IPS DF 6.9 (cell line): ENCODE results near the gene RBL1.

Experiments
- DNase-seq: peaks from one replicate; pipeline ENCODE4 v3.0.0-alpha.2; 2013; ENCODE audit warnings: low read depth, low spot score
- H3K27ac ChIP-seq: one replicate; pipeline ENCODE4 v1.5.1; 2013; ENCODE audit warnings: low read length, control low read depth
- H3K27me3 ChIP-seq: 2 replicates; pipeline ENCODE4 v1.6.1; 2013; ENCODE audit warnings: mild to moderate bottlenecking, low read length; ENCODE audit not compliant: control insufficient read depth, insufficient read depth
- H3K36me3 ChIP-seq: 2 replicates; pipeline ENCODE4 v1.6.1; 2013; ENCODE audit warnings: low read length; ENCODE audit not compliant: control insufficient read depth, insufficient read depth
- H3K4me1 ChIP-seq: 2 replicates; pipeline ENCODE4 v1.6.1; 2013; ENCODE audit warnings: low read length; ENCODE audit not compliant: control insufficient read depth, insufficient read depth
- H3K4me3 ChIP-seq: 2 replicates; pipeline ENCODE4 v1.5.1; 2013; ENCODE audit warnings: mild to moderate bottlenecking, low read length
- H3K9me3 ChIP-seq: 2 replicates; pipeline ENCODE4 v1.6.1; 2013; ENCODE audit warnings: low read length, inconsistent platforms; ENCODE audit not compliant: control insufficient read depth, insufficient read depth
- WGBS: extraction: QIAGEN DNeasy Blood & Tissue Kit; methylation state at CpG from one replicate; pipeline ENCODE4 v1.1.7; 2013; ENCODE audit warnings: mixed read lengths, missing lambda C conversion rate; ENCODE audit not compliant: insufficient read length, insufficient coverage; 5-methylcytosine and 5-hydroxymethylcytosine counted together

The RBL1 gene

GRCh38 chr20:37119356-37120036, 23.7 kb upstream of the RBL1 start:
- Histone ChIP-seq H3K9me3 (no peaks in the 10 kb centered on the region), H3K4me3 (no peak overlapping the region), H3K4me1 (no peaks in the 10 kb centered on the region), H3K27ac (no peak overlapping the region), H3K27me3 (no peaks in the 10 kb centered on the region), H3K36me3 (no peaks in the 10 kb centered on the region)
- no peak for DNase-seq
- WGBS, result no CpG with 5 or more reads among the region's 7 CpGs

GRCh38 chr20:37114012-37114411, 18.2 kb upstream of the RBL1 start:
- DNase-seq, result no peak
- Histone ChIP-seq H3K4me3 (no peak overlapping the region), H3K27ac (no peak overlapping the region), H3K9me3 (no peaks in the 10 kb centered on the region), H3K4me1 (no peaks in the 10 kb centered on the region), H3K27me3 (no peaks in the 10 kb centered on the region), H3K36me3 (no peaks in the 10 kb centered on the region)
- WGBS, result no CpG with 5 or more reads among the region's 8 CpGs

DNA sequence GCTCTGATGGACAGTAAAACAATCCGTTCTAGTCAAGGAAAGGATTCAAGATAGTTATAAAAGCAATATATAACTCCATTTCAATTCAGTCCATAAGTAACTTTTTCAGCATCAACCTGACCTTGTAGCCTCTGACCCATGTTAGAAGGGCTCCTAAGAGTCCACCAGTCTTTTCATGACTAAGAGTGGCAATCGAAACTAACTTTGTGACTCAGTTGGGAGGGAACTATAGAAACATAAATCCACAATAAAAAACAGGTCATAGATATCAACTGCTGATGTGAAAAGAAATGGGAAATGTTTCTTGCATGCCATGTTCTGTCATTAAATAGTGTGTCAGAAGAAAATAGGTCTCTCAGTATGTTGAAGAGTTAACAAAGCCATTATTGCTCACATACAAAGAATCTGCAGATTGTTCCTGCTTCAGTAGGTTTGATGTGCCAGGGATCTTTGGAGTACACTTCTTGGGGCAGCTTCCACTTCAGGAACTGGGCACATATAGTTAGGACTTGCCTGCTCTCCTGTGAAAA, 16.2 kb upstream of the RBL1 start:
- H3K4me1 ChIP-seq, result no peaks in the 10 kb centered on the region
- WGBS, result no CpG with 5 or more reads among the region's 2 CpGs
- no peaks in the 10 kb centered on the region for H3K27me3 ChIP-seq
- H3K36me3 ChIP-seq, result no peaks in the 10 kb centered on the region
- H3K9me3 ChIP-seq, result no peaks in the 10 kb centered on the region
- no peak for DNase-seq
- H3K27ac ChIP-seq, result no peak overlapping the region
- H3K4me3 ChIP-seq, result no peak overlapping the region

DNA sequence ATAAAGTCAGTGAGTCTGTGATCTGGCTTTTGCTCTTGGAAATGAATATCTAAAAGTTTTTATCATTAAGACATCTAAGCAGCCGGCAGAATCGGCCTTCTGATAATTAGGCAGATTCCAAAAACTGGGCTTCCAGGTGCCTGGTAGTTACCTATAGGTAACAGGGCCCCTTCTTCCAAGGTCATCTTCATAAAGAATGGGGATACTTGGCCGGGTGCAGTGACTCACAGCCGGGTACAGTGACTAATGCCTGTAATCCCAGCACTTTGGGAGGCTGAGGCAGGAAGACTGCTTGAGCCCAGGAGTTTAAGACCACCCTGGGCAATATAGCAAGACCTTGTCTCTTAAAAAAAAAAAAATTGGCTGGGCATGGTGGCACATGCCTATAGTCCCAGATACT, 12.9 kb upstream of the RBL1 start:
- Histone ChIP-seq H3K27ac (no peak overlapping the region), H3K36me3 (no peaks in the 10 kb centered on the region), H3K4me3 (no peak overlapping the region), H3K27me3 (no peaks in the 10 kb centered on the region), H3K9me3 (no peaks in the 10 kb centered on the region), H3K4me1 (no peaks in the 10 kb centered on the region)
- no CpG with 5 or more reads among the region's 4 CpGs for WGBS
- DNase-seq, result no peak

DNA sequence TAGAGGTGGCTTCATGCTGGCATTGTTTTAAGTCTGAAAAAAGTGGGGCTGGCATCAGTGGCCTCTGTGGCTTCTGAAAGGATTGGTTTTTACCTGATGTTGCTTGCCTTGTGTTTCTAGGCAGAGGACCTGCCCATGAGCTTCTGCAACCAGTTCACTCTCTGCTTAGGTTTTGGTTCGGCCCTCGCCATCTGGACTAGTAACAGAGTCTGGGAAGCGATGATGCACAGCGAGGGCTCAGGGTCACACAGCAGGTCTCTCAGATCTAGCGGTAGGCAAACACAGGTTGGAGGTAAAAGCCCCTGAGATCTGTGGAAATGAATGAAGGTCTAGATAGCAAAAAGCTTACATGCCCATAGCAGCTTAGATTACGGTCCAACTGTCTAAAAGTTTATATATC, 6.8 kb upstream of the RBL1 start:
- DNase-seq, result no peak
- Histone ChIP-seq H3K4me1 (no peaks in the 10 kb centered on the region), H3K9me3 (no peaks in the 10 kb centered on the region), H3K36me3 (no peaks in the 10 kb centered on the region), H3K27ac (no peak overlapping the region), H3K4me3 (no peak overlapping the region), H3K27me3 (no peaks in the 10 kb centered on the region)
- WGBS, result no CpG with 5 or more reads among the region's 6 CpGs

- WGBS, result no CpG with 5 or more reads among the region's 11 CpGs
- Histone ChIP-seq H3K36me3 (no peaks in the 10 kb centered on the region), H3K4me3 (no peak overlapping the region), H3K27ac (no peak overlapping the region), H3K9me3 (no peaks in the 10 kb centered on the region), H3K27me3 (no peaks in the 10 kb centered on the region), H3K4me1 (no peaks in the 10 kb centered on the region)
- no peak for DNase-seq
Observed at GRCh38 chr20:37096415-37097041, 731 bp upstream of the RBL1 start.

GRCh38 chr20:37095108-37095598, 644 bp downstream of the RBL1 start:
- H3K4me3 ChIP-seq, result peak overlapping the region; percentile 60; the same call in 1 of the 2 replicates
- no peaks in the 10 kb centered on the region for H3K4me1 ChIP-seq
- H3K9me3 ChIP-seq, result no peaks in the 10 kb centered on the region
- H3K27me3 ChIP-seq, result no peaks in the 10 kb centered on the region
- no CpG with 5 or more reads among the region's 19 CpGs for WGBS
- no peak overlapping the region for H3K27ac ChIP-seq
- no peak for DNase-seq
- no peaks in the 10 kb centered on the region for H3K36me3 ChIP-seq

GRCh38 chr20:37090407-37090806, 5.4 kb downstream of the RBL1 start:
- no peak overlapping the region for H3K4me3 ChIP-seq
- no peak for DNase-seq
- H3K4me1 ChIP-seq, result no peaks in the 10 kb centered on the region
- no peaks in the 10 kb centered on the region for H3K36me3 ChIP-seq
- no peak overlapping the region for H3K27ac ChIP-seq
- H3K9me3 ChIP-seq, result no peaks in the 10 kb centered on the region
- H3K27me3 ChIP-seq, result no peaks in the 10 kb centered on the region
- no CpG with 5 or more reads among the region's 2 CpGs for WGBS

GRCh38 chr20:37081717-37082289, 14.0 kb downstream of the RBL1 start:
- Histone ChIP-seq H3K4me1 (no peaks in the 10 kb centered on the region), H3K27ac (no peak overlapping the region), H3K27me3 (no peaks in the 10 kb centered on the region), H3K9me3 (no peaks in the 10 kb centered on the region), H3K4me3 (no peak overlapping the region), H3K36me3 (no peaks in the 10 kb centered on the region)
- WGBS, result no CpG with 5 or more reads among the region's 5 CpGs
- DNase-seq, result no peak

DNA sequence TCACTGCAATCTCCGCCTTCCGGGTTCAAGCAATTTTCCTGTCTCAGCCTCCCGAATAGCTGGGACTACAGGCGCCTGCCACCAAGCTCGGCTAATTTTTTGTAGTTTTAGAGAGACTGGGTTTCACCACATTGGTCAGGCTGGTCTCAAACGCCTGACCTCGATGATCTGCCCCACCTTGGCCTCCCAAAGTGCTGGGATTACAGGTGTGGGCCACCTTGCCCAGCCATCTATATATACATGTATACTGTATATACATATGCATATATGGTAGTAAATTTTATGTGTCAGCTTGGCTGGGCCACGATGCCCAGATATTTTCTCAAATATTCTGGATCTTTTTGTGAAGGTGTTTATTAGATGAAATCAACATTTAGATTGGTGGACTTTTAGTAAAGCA, 18.8 kb downstream of the RBL1 start:
- Histone ChIP-seq H3K4me3 (no peak overlapping the region), H3K27me3 (no peaks in the 10 kb centered on the region), H3K9me3 (no peaks in the 10 kb centered on the region), H3K36me3 (no peaks in the 10 kb centered on the region), H3K27ac (no peak overlapping the region), H3K4me1 (no peaks in the 10 kb centered on the region)
- WGBS, result no CpG with 5 or more reads among the region's 8 CpGs
- no peak for DNase-seq
